Testis (tissue), 2 donors: ENCODE data around the gene ZFR2.

Experiments
- POLR2A ChIP-seq: fragments of 450-650 bp; IDR thresholded peaks from one replicate; pipeline ENCODE4 v1.6.1; 2017; ENCODE audit warnings: antibody characterized with exemption, mild to moderate bottlenecking, moderate library complexity
- TF ChIP-seq, protein P1 (sequence below), 3 experiments: fragments of 450-650 bp in 2 of 3; fragments of 200-600 bp in 1 of 3; sonication (generic) in 1 of 3; IDR thresholded peaks; one replicate each; pipeline ENCODE4 v1.5.1; 2016 to 2019; ENCODE audit warnings: antibody characterized with exemption in 3 of 3, mild to moderate bottlenecking in 2 of 3, moderate library complexity in 1 of 3

DNA sequence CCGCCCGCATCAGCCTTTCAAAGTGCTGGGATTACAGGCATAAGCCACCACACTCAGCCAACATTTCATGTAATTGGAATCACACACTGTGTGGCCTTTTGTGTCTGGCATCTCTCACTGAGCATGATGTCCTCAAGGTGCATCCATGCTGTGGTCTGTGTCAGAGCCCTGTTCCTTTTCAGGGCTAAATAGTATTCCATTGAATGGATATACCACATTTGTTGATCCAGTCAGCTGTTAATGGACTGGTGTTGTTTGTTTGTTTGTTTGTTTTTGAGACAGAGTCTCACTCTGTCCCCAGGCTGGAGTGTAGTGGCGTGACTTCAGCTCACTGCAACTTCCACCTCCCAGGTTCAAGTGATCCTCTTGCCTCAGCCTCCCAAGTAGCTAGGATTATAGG, 29.6 kb upstream of the ZFR2 start:
- TF ChIP-seq, protein P1, sequence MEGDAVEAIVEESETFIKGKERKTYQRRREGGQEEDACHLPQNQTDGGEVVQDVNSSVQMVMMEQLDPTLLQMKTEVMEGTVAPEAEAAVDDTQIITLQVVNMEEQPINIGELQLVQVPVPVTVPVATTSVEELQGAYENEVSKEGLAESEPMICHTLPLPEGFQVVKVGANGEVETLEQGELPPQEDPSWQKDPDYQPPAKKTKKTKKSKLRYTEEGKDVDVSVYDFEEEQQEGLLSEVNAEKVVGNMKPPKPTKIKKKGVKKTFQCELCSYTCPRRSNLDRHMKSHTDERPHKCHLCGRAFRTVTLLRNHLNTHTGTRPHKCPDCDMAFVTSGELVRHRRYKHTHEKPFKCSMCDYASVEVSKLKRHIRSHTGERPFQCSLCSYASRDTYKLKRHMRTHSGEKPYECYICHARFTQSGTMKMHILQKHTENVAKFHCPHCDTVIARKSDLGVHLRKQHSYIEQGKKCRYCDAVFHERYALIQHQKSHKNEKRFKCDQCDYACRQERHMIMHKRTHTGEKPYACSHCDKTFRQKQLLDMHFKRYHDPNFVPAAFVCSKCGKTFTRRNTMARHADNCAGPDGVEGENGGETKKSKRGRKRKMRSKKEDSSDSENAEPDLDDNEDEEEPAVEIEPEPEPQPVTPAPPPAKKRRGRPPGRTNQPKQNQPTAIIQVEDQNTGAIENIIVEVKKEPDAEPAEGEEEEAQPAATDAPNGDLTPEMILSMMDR (IDR thresholded peaks at IDR 0.05): no peak
- TF ChIP-seq POLR2A: no peak
